Spleen (tissue), 11 donors: Measurements from ENCODE around the gene FAM241A. TPM values are rescaled to one million over a fixed set of nuclear protein-coding genes. Genes with fewer than 3 reads are reported as not detected.

Source experiments
- DNase-seq: peaks from one replicate; pipeline ENCODE4 v3.0.0-alpha.2; 2020
- H3K27ac ChIP-seq, 8 donors: fragments of 200-600 bp; sonication (generic) in 7 of 8; 1 replicate in 4 of 8; 2 replicates in 4 of 8; pipeline versions ENCODE4 v1.5.0 to v1.8.0; 2016 to 2021; ENCODE audit warnings: inconsistent platforms in 4 of 8, mild to moderate bottlenecking in 4 of 8, moderate library complexity in 1 of 8
- H3K27me3 ChIP-seq, 7 donors: fragments of 200-600 bp; sonication (generic) in 6 of 7; replicated peaks in 1 of 7; 1 replicate in 4 of 7; 2 replicates in 3 of 7; pipeline versions ENCODE4 v1.5.0 to v1.8.0; 2016 to 2021; ENCODE audit warnings: inconsistent platforms in 3 of 7, mild to moderate bottlenecking in 1 of 7
- H3K36me3 ChIP-seq, 6 donors: fragments of 200-600 bp; sonication (generic) in 5 of 6; 1 replicate in 4 of 6; 2 replicates in 2 of 6; pipeline versions ENCODE4 v1.5.0 to v1.8.0; 2016 to 2021; ENCODE audit warnings: inconsistent platforms in 2 of 6
- H3K4me1 ChIP-seq, 6 donors: fragments of 200-600 bp; sonication (generic) in 5 of 6; 1 replicate in 3 of 6; 2 replicates in 3 of 6; pipeline versions ENCODE4 v1.5.0 to v1.8.0; 2016 to 2021; ENCODE audit warnings: inconsistent platforms in 3 of 6
- H3K4me3 ChIP-seq, 8 donors: fragments of 200-600 bp; sonication (generic) in 7 of 8; 1 replicate in 4 of 8; 2 replicates in 4 of 8; pipeline versions ENCODE4 v1.5.0 to v1.8.0; 2016 to 2021; ENCODE audit warnings: inconsistent platforms in 4 of 8, mild to moderate bottlenecking in 4 of 8, moderate library complexity in 2 of 8
- H3K9me3 ChIP-seq, 8 donors: fragments of 200-600 bp; sonication (generic) in 7 of 8; 1 replicate in 4 of 8; 2 replicates in 4 of 8; pipeline versions ENCODE4 v1.5.0 to v1.8.0; 2016 to 2021; ENCODE audit warnings: inconsistent platforms in 4 of 8
- POLR2A ChIP-seq, 3 donors: fragments of 450-650 bp; IDR thresholded peaks; one replicate each; pipeline ENCODE4 v1.5.1; 2017; ENCODE audit warnings: antibody characterized with exemption in 3 of 3, mild to moderate bottlenecking in 1 of 3
- POLR2AphosphoS5 ChIP-seq, 3 donors: sonication (generic); formaldehyde crosslinking; IDR thresholded peaks; one replicate each; pipeline ENCODE4 v1.5.1; 2017; ENCODE audit warnings: antibody characterized with exemption in 3 of 3
- WGBS, 5 donors: extraction: QIAGEN DNeasy Blood & Tissue Kit in 3 of 5; methylation state at CpG; one replicate each; pipeline versions ENCODE4 v1.1.5 to v1.1.7; 2013 to 2018; 5-methylcytosine and 5-hydroxymethylcytosine counted together
- intact Hi-C: fragments of 100-400 bp; cut with DNase I; formaldehyde crosslinking; loops from one replicate; pipeline ENCODE4 v1.15.0; 2023; ENCODE audit warnings: low total_unique reads
- polyA plus RNA-seq, 3 donors: library from polyadenylated mRNA; stranded (reverse); fragments of 200-250 nt; gene quantifications; one replicate each; pipeline ENCODE4 v1.2.1, GENCODE V29; 2013
- total RNA-seq, 7 donors: library from RNA; depleted of rRNA in 3 of 7; stranded (reverse); fragments of >200 nt in 3 of 7; fragmentation: NEBNext Ultra II Directional in 4 of 7; extraction: Animal tissue kit (Norgen Biotek cat#: 25700) in 4 of 7; gene quantifications; one replicate each; pipeline versions ENCODE4 v1.1.0 to v1.2.1, GENCODE V29; 2016 to 2021
- TF ChIP-seq, protein P1 (sequence below), 11 experiments: fragments of 200-600 bp in 7 of 11; fragments of 450-650 bp in 4 of 11; sonication (generic) in 4 of 11; IDR thresholded peaks in 8 of 11; conservative IDR thresholded peaks in 3 of 11; 1 replicate in 7 of 11; 2 replicates in 4 of 11; pipeline versions ENCODE4 v1.4.0 to v1.8.0; 2016 to 2021; ENCODE audit warnings: antibody characterized with exemption in 11 of 11, inconsistent platforms in 4 of 11, mild to moderate bottlenecking in 1 of 11
- donor health status: healthy with polysubstance abuse.
- donor health status: DM: no; HTN: no; CAD: no; lungs with moderate emphysema.
- donor health status: DM: no; HTN: no; CAD: no.
- donor health status: Bipolar disorder and iron deficiency.
- donor health status: healthy.
- donor health status: DM: no; HTN: no; CAD: no.
- donor health status: DM: yes; HTN: yes; CAD: no.

FAM241A gene
- total and polyA plus RNA-seq, 10 donors = 1.7 to 6.0 (median 3.3) TPM

DNA sequence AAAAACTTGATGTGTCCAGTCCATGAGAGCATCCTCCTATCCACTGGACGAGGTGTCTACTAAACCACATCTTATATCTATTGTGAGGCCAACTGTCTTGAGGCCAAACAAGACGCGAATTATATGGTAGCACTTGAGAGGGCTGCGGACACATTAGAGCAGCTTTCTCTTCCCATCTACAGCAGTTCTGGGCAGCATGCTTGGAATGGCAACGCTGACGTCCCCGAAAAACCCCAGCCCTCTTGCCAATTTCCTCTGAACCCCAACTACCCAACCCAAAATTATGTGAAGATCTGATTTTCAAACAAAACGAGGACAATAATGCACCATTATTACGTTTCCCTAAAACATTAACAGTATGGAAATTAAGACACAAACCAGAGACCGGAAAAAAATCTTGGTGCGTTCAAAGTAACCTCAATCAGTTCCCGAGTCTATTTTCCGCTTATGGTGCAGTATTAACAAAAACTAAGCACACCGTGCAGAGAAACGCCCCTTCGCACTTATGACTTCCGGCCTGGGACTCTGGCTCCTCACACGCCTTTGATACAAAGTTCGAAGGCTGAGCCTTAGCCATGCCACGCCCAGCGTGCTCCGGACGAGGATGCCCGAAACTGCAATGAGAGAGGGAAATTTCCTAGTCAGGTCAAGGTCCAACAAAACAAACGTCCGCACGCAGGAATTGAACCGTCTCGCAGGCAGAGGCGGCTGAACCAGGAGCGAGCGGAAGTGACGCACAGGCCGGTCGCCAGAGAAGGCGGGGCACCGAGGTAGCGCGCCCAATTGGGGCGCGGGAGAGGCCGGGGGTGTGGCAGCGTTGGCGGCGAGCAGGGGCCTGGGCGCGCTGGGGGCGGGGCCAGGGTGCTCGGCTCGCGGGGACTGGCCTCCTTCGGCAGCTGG lies 85.9 kb downstream of the FAM241A start:
- peak overlapping the region; percentile 45 to 98 (median 90) for H3K4me3 ChIP-seq
- no peaks in the 10 kb centered on the region for H3K27me3 ChIP-seq
- intact Hi-C loops = no loop called here
- peak; percentile 99 for DNase-seq
- peak overlapping the region; percentile 67 to 98 (median 96) for H3K27ac ChIP-seq
- H3K9me3 ChIP-seq = no peaks in the 10 kb centered on the region
- 1% methylated on average over 45 to 52 of the region's 52 CpGs for WGBS, 5 donors
- TF ChIP-seq POLR2AphosphoS5 (IDR thresholded peaks at IDR 0.05) = peak in 1 of 3 donors; percentile 89
- TF ChIP-seq POLR2A (IDR thresholded peaks at IDR 0.05) = no peak
- peaks cover 12 to 54% (median 37%) of the 10 kb centered on the region in 6 donors for H3K4me1 ChIP-seq
- no peaks in the 10 kb centered on the region for H3K36me3 ChIP-seq

DNA sequence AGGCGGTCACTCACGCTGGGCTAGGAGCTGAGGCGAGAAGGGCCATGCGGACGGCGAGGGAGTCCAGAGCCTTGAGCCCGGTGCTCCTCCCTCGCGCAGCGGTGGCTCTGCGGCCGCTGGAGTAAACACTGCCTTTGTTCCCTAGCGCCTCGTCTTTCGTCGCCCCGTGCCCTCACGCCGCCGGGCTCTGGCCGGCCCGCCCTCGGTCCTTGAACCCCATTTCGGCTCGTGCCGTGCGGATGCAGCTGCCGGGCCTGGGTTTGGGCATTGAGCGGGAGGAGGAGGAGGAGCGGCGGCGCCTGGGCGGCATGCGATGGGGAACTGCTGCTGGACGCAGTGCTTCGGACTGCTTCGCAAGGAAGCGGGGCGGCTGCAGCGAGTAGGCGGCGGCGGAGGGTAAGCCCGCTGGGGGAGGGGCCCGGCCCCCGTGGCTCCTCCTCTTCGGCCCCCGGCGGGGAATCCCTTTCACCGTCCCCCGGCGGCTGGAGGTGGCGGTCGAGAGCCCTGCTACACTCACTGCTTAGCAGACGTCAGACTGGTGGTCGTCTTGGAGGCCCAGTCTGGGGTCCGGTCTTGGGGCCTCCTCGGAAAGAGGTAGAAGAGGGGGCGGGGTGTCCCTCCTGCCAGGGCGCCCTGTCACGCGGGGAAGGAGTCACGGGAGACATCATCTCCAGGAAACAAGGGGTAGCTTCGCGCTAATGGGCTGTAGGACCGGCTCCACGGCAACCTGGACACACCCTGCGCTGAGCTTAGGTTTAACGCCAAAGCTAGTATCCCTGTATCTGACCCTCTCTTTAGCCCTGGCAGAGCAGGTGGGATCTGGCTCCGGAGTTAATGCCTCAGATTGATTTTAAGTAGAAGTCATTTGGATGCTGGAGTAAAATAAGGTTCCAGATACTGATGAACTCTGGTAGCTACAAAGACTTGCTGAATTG lies 86.8 kb downstream of the FAM241A start, which contains the start of gene AP1AR:
TSS of gene AP1AR (plus strand) at position 9 of the 935 bp plus-strand sequence. CDS start at position 314, 305 bp downstream.
- Histone ChIP-seq H3K27ac (peak within 1 kb of the TSS; percentile 67 to 98 (median 96)), H3K4me1 (peaks cover 12 to 60% (median 37%) of the 10 kb centered on the region in 6 donors), H3K9me3 (no peaks in the 10 kb centered on the region), H3K4me3 (peak within 1 kb of the TSS; percentile 45 to 98 (median 90)), H3K27me3 (no peaks in the 10 kb centered on the region), H3K36me3 (peaks cover 0 to 2% (median 0%) of the 10 kb centered on the region in 6 donors)
- DNase-seq = peak; percentile 98
- intact Hi-C loops = no loop called here
- peak; percentile 89 to 97 (median 95) for TF ChIP-seq POLR2AphosphoS5 (IDR thresholded peaks at IDR 0.05)
- peak in 2 of 3 donors; percentile 45 to 89 for TF ChIP-seq POLR2A (IDR thresholded peaks at IDR 0.05)
- TF ChIP-seq, protein P1, sequence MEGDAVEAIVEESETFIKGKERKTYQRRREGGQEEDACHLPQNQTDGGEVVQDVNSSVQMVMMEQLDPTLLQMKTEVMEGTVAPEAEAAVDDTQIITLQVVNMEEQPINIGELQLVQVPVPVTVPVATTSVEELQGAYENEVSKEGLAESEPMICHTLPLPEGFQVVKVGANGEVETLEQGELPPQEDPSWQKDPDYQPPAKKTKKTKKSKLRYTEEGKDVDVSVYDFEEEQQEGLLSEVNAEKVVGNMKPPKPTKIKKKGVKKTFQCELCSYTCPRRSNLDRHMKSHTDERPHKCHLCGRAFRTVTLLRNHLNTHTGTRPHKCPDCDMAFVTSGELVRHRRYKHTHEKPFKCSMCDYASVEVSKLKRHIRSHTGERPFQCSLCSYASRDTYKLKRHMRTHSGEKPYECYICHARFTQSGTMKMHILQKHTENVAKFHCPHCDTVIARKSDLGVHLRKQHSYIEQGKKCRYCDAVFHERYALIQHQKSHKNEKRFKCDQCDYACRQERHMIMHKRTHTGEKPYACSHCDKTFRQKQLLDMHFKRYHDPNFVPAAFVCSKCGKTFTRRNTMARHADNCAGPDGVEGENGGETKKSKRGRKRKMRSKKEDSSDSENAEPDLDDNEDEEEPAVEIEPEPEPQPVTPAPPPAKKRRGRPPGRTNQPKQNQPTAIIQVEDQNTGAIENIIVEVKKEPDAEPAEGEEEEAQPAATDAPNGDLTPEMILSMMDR (IDR thresholded peaks at IDR 0.05 in 8 of 11, conservative IDR thresholded peaks at IDR 0.05 in 3 of 11) = peak in 8 of 11 experiments; percentile 11 to 58 (median 28)
- WGBS, 5 donors = 0 to 1% (median 1%) methylated on average over 8 to 70 of the region's 70 CpGs

DNA sequence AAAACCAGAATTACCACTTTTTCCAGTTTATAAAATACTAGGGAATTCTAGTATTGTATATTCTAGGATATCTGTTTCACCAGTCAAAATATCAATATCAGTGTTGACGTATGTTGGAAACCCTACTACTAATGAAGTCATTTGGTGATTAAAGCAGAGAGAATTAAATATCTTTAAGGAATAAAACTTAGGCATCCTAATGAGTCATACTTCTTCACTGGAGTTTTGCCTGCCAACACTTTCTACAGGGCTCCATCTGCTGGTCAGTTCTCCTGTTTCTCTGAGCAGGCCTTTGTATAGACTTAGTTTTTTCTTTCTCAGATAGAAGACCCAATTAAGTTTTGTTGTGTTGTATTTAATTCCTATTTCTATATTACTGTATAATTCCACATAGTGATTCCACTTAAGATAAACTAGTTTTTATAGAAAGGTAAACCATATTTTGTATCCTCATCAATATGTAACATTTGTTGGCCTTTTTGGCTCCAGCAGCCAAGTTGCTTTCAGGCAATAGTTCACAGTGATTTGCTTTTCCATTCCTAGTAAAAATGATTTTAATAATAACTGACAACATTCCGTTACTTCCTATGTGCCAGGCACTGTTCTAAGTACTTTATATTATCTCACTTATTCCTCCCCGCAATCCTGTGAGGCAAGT lies 89.8 kb downstream of the FAM241A start:
- H3K9me3 ChIP-seq = no peaks in the 10 kb centered on the region
- no peak overlapping the region for H3K4me3 ChIP-seq
- no peak overlapping the region for H3K27ac ChIP-seq
- TF ChIP-seq, protein P1 (IDR thresholded peaks at IDR 0.05 in 8 of 11, conservative IDR thresholded peaks at IDR 0.05 in 3 of 11) = peak; percentile 11 to 86 (median 69)
- no peak for TF ChIP-seq POLR2A (IDR thresholded peaks at IDR 0.05)
- WGBS, 5 donors = 64 to 84% (median 74%) methylated on average over 3 of the region's 3 CpGs
- H3K36me3 ChIP-seq = peaks cover 0 to 3% (median 0%) of the 10 kb centered on the region in 6 donors
- no peaks in the 10 kb centered on the region for H3K27me3 ChIP-seq
- no peak for DNase-seq
- peaks cover 12 to 54% (median 34%) of the 10 kb centered on the region in 6 donors for H3K4me1 ChIP-seq
- intact Hi-C loops = no loop called here

DNA sequence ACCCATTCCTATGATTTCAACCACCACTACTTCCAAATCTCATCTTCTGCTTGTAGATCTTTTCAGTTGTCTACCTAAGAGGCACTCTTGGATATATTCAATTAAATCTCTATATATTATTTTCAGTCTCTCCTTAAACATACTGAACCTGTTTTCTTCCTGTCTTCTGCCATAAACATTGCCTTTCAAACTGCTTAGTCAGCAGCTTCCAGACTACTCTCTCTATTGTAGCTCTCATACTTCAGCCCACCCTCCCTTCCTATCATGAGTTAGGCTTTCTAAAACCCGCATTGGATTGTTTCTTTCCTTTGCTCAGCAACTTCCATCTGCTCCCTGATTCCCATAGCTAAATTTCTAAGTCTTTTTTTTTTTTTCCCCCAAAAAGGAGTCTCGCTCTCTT lies 90.8 kb downstream of the FAM241A start:
- no peak for DNase-seq
- TF ChIP-seq, protein P1 (IDR thresholded peaks at IDR 0.05 in 8 of 11, conservative IDR thresholded peaks at IDR 0.05 in 3 of 11) = no peak
- TF ChIP-seq POLR2A (IDR thresholded peaks at IDR 0.05) (no peak), POLR2AphosphoS5 (IDR thresholded peaks at IDR 0.05) (no peak)
- H3K27me3 ChIP-seq = no peaks in the 10 kb centered on the region
- H3K9me3 ChIP-seq = no peaks in the 10 kb centered on the region
- WGBS, 5 donors = 80 to 94% (median 89%) methylated on average over 2 of the region's 2 CpGs
- H3K4me3 ChIP-seq = no peak overlapping the region
- no peak overlapping the region for H3K27ac ChIP-seq
- intact Hi-C loops = no loop called here
- H3K36me3 ChIP-seq = peaks cover 0 to 9% (median 0%) of the 10 kb centered on the region in 6 donors
- H3K4me1 ChIP-seq = peaks cover 12 to 45% (median 25%) of the 10 kb centered on the region in 6 donors
